SH-SY5Y (cell line): ENCODE results near the gene NSUN3.

Experiments
- GATA2 ChIP-seq: IDR thresholded peaks from 2 replicates; pipeline ENCODE4 v1.6.1; 2011; ENCODE audit warnings: mild to moderate bottlenecking, low read depth, low read length
- GATA3 ChIP-seq: IDR thresholded peaks from 2 replicates; pipeline ENCODE4 v1.6.1; 2011; ENCODE audit warnings: low read depth, mild to moderate bottlenecking, low read length, moderate library complexity

GRCh38 chr3:94162700-94163099, 99.8 kb downstream of the NSUN3 start:
- TF ChIP-seq GATA2 (no peak), GATA3 (no peak)
